ENCODE results near the gene GBE1. TPM values are rescaled to one million over a fixed set of nuclear protein-coding genes. Genes with fewer than 3 reads are reported as not detected.

Gene GBE1
- total RNA-seq, 1 donor from 2014 or later: 10.9 TPM

- H3K27ac Mint-ChIP-seq: no peak overlapping the region
- peaks cover 19% of the 10 kb centered on the region for H3K4me1 Mint-ChIP-seq (ENCODE audit: low read depth)
- H3K4me3 Mint-ChIP-seq (ENCODE audit: low read depth): no peak overlapping the region
- TF ChIP-seq CTCF (IDR thresholded peaks at IDR 0.05; ENCODE audit: unreplicated experiment): no peak
- DNase-seq (ENCODE audit: low spot score, unreplicated experiment): no peak
- H3K9me3 Mint-ChIP-seq (ENCODE audit: low read depth): peaks cover 11% of the 10 kb centered on the region
- no peaks in the 10 kb centered on the region for H3K36me3 Mint-ChIP-seq (ENCODE audit: insufficient read depth)
- H3K27me3 Mint-ChIP-seq: no peaks in the 10 kb centered on the region
These were observed 207.1 kb downstream of the GBE1 start for GRCh38 chr3:81554388-81554787.

- no peaks in the 10 kb centered on the region for H3K27me3 Mint-ChIP-seq
These were observed 211.0 kb downstream of the GBE1 start for GRCh38 chr3:81550415-81550814.

GRCh38 chr3:81549831-81550230 lies 211.6 kb downstream of the GBE1 start:
- Mint-ChIP-seq H3K4me3 (ENCODE audit: low read depth) (no peak overlapping the region), H3K9me3 (ENCODE audit: low read depth) (peaks cover 21% of the 10 kb centered on the region), H3K27me3 (no peaks in the 10 kb centered on the region), H3K27ac (no peak overlapping the region), H3K4me1 (ENCODE audit: low read depth) (peaks cover 8% of the 10 kb centered on the region), H3K36me3 (ENCODE audit: insufficient read depth) (peaks cover 7% of the 10 kb centered on the region)
- no peak for DNase-seq (ENCODE audit: low spot score, unreplicated experiment)
- TF ChIP-seq CTCF (IDR thresholded peaks at IDR 0.05; ENCODE audit: unreplicated experiment): no peak

More at GRCh38 chr3:81550415-81550814, 211.0 kb downstream of the GBE1 start:
- no peak overlapping the region for H3K27ac Mint-ChIP-seq
- peaks cover 21% of the 10 kb centered on the region for H3K9me3 Mint-ChIP-seq (ENCODE audit: low read depth)
- no peak overlapping the region for H3K4me3 Mint-ChIP-seq (ENCODE audit: low read depth)
- peaks cover 7% of the 10 kb centered on the region for H3K36me3 Mint-ChIP-seq (ENCODE audit: insufficient read depth)
- no peak for DNase-seq (ENCODE audit: low spot score, unreplicated experiment)
- H3K4me1 Mint-ChIP-seq (ENCODE audit: low read depth): peaks cover 14% of the 10 kb centered on the region
- no peak for TF ChIP-seq CTCF (IDR thresholded peaks at IDR 0.05; ENCODE audit: unreplicated experiment)

- Mint-ChIP-seq H3K4me3 (ENCODE audit: low read depth) (no peak overlapping the region), H3K27me3 (no peaks in the 10 kb centered on the region), H3K9me3 (ENCODE audit: low read depth) (peaks cover 21% of the 10 kb centered on the region), H3K27ac (no peak overlapping the region), H3K4me1 (ENCODE audit: low read depth) (peaks cover 4% of the 10 kb centered on the region), H3K36me3 (ENCODE audit: insufficient read depth) (peaks cover 7% of the 10 kb centered on the region)
- TF ChIP-seq CTCF (IDR thresholded peaks at IDR 0.05; ENCODE audit: unreplicated experiment): no peak
- no peak for DNase-seq (ENCODE audit: low spot score, unreplicated experiment)
These were observed 212.1 kb downstream of the GBE1 start for GRCh38 chr3:81549388-81549787.

GRCh38 chr3:81545572-81545971 lies 215.9 kb downstream of the GBE1 start:
- H3K27ac Mint-ChIP-seq: no peak overlapping the region
- H3K27me3 Mint-ChIP-seq: no peaks in the 10 kb centered on the region
- no peak overlapping the region for H3K4me3 Mint-ChIP-seq (ENCODE audit: low read depth)
- H3K9me3 Mint-ChIP-seq (ENCODE audit: low read depth): peaks cover 17% of the 10 kb centered on the region
- H3K36me3 Mint-ChIP-seq (ENCODE audit: insufficient read depth): peaks cover 7% of the 10 kb centered on the region
- peaks cover 9% of the 10 kb centered on the region for H3K4me1 Mint-ChIP-seq (ENCODE audit: low read depth)
- no peak for TF ChIP-seq CTCF (IDR thresholded peaks at IDR 0.05; ENCODE audit: unreplicated experiment)
- DNase-seq (ENCODE audit: low spot score, unreplicated experiment): no peak
